HepG2 (cell line): ENCODE results near the gene ZFAND3. TPM values are rescaled to one million over a fixed set of nuclear protein-coding genes. Genes with fewer than 3 reads are reported as not detected.

Experiments
- HOXD1 ChIP-seq: sonication (generic); formaldehyde crosslinking; IDR thresholded peaks from 2 replicates; pipeline ENCODE4 v1.5.0; 2020; ENCODE audit warnings: missing genetic modification reagents
- ZNF646 ChIP-seq: sonication (generic); formaldehyde crosslinking; IDR thresholded peaks from 2 replicates; pipeline ENCODE4 v1.9.0; 2021; ENCODE audit warnings: mild to moderate bottlenecking, missing genetic modification reagents
- polyA plus RNA-seq, 8 experiments: library from polyadenylated mRNA; depleted of rRNA in 3 of 8; stranded (reverse) in 7 of 8; unstranded in 1 of 8; fragments of >200 nt; fragmentation: Illumina TruSeq in 4 of 8; extraction: Trizol in 4 of 8; gene quantifications; 2 replicates each; pipeline versions ENCODE4 v1.2.1 to v1.2.3, GENCODE V29; 2011 to 2016; ENCODE audit warnings: low read depth in 4 of 8, missing spikeins in 1 of 8, mixed read lengths in 1 of 8; ENCODE audit not compliant: insufficient read depth in 1 of 8
- total RNA-seq, 5 experiments: library from RNA; depleted of rRNA; stranded (reverse); fragments of >200 nt; fragmentation: Illumina TruSeq; extraction: Trizol; gene quantifications; 2 replicates each; pipeline ENCODE4 v1.2.3, GENCODE V29; 2016; ENCODE audit warnings: low read depth in 1 of 5
- TF ChIP-seq, protein P1 (sequence below), 2 experiments: IDR thresholded peaks; 2 replicates each; pipeline ENCODE4 v1.6.1; 2011 to 2012; ENCODE audit warnings: low read length in 2 of 2, borderline replicate concordance in 1 of 2, low read depth in 1 of 2, mild to moderate bottlenecking in 1 of 2, moderate library complexity in 1 of 2

Gene ZFAND3
- total and polyA plus RNA-seq, 2 of the 13 experiments (the other 11 are each of a cell fraction or from before 2014, with no cell fraction given), result 16.4 to 17.1 TPM

DNA sequence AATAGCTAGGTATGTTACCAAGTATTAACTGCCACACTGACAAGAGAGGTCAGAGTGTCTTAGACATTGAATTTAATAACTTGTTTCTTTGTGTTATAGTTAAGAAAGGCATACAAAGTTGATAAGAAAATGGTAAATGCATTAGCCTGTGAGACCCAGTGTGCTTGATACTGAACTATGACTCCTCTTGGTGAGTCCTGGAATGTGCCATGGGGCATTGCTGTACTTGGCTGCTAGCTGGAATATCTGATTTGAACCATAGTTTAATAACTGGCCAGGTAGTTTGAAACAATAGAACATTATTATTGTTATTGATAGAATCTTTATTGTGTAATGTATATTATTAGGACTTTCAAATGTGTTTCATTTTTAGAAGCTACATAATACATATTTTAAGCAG, 70.0 kb downstream of the ZFAND3 start (continued):
- TF ChIP-seq ZNF646 (no peak), HOXD1 (CRISPR knock-in tag) (no peak)
- TF ChIP-seq, protein P1, sequence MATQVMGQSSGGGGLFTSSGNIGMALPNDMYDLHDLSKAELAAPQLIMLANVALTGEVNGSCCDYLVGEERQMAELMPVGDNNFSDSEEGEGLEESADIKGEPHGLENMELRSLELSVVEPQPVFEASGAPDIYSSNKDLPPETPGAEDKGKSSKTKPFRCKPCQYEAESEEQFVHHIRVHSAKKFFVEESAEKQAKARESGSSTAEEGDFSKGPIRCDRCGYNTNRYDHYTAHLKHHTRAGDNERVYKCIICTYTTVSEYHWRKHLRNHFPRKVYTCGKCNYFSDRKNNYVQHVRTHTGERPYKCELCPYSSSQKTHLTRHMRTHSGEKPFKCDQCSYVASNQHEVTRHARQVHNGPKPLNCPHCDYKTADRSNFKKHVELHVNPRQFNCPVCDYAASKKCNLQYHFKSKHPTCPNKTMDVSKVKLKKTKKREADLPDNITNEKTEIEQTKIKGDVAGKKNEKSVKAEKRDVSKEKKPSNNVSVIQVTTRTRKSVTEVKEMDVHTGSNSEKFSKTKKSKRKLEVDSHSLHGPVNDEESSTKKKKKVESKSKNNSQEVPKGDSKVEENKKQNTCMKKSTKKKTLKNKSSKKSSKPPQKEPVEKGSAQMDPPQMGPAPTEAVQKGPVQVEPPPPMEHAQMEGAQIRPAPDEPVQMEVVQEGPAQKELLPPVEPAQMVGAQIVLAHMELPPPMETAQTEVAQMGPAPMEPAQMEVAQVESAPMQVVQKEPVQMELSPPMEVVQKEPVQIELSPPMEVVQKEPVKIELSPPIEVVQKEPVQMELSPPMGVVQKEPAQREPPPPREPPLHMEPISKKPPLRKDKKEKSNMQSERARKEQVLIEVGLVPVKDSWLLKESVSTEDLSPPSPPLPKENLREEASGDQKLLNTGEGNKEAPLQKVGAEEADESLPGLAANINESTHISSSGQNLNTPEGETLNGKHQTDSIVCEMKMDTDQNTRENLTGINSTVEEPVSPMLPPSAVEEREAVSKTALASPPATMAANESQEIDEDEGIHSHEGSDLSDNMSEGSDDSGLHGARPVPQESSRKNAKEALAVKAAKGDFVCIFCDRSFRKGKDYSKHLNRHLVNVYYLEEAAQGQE (IDR thresholded peaks at IDR 0.05; ENCODE audit: borderline replicate concordance in 1 of 2, low read depth in 1 of 2, low read length in 2 of 2), result no peak
